Panc1 (cell line): ENCODE data around the gene RAET1E. TPM values are rescaled to one million over a fixed set of nuclear protein-coding genes. Genes with fewer than 3 reads are reported as not detected.

Source experiments
- ATAC-seq: fragments of 200-7000 bp; cut with Tn5 transposase; 2 replicates; pipeline ENCODE4 v1.9.1; 2020; ENCODE audit warnings: mild to moderate bottlenecking, moderate library complexity
- BruUV-seq: library from RNA; stranded (reverse); fragments of 400-500 nt; replicated peaks from 2 replicates; lab custom pipeline; 2021; lab: Mats Ljungman, UMichigan
- CTCF ChIA-PET: fragments of 300-600 bp; sonication (Branson Sonifier 250); formaldehyde crosslinking; loops from one replicate; lab custom pipeline; 2022; ENCODE audit warnings: antibody characterized with exemption; lab: Charles Lee
- POLR2A ChIA-PET: fragments of 300-600 bp; sonication (Branson Sonifier 250); formaldehyde crosslinking; loops from one replicate; lab custom pipeline; 2022; ENCODE audit warnings: antibody characterized with exemption; lab: Charles Lee
- DNase-seq: peaks from one replicate; pipeline ENCODE4 v3.0.0-alpha.2; 2010; ENCODE audit warnings: low read depth, low spot score
- H3K27ac ChIP-seq: 2 replicates; pipeline ENCODE4 v1.5.1; 2011; ENCODE audit warnings: mild to moderate bottlenecking, low read length, inconsistent platforms
- H3K27me3 ChIP-seq: fragments of 200-500 bp; sonication (Bioruptor generic); 2 replicates; pipeline ENCODE4 v1.6.0; 2014; ENCODE audit warnings: low read length, inconsistent platforms; ENCODE audit not compliant: control insufficient read depth, insufficient read depth
- H3K36me3 ChIP-seq: fragments of 200-500 bp; sonication (Bioruptor generic); 2 replicates; pipeline ENCODE4 v1.5.1; 2014; ENCODE audit warnings: inconsistent platforms, mild to moderate bottlenecking, low read length, moderate library complexity; ENCODE audit not compliant: control insufficient read depth, insufficient read depth
- H3K4me1 ChIP-seq: 2 replicates; pipeline ENCODE4 v1.5.1; 2011; ENCODE audit warnings: inconsistent platforms, mild to moderate bottlenecking, low read length, moderate library complexity; ENCODE audit not compliant: control insufficient read depth, insufficient read depth
- H3K4me3 ChIP-seq, 2 experiments: 2 replicates each; pipeline ENCODE4 v1.5.1; 2011 to 2012; ENCODE audit warnings: low read depth in 2 of 2, low read length in 2 of 2, mild to moderate bottlenecking in 2 of 2, inconsistent platforms in 1 of 2, moderate library complexity in 1 of 2
- H3K9me3 ChIP-seq: fragments of 200-500 bp; sonication (Bioruptor generic); 2 replicates; pipeline ENCODE4 v1.5.1; 2014; ENCODE audit warnings: low read depth, mild to moderate bottlenecking, inconsistent platforms, low read length, moderate library complexity; ENCODE audit not compliant: control insufficient read depth, insufficient read depth
- CTCF ChIP-seq: fragments of 450-650 bp; IDR thresholded peaks from 2 replicates; pipeline ENCODE4 v1.5.1; 2017; ENCODE audit warnings: mild to moderate bottlenecking
- POLR2AphosphoS5 ChIP-seq: IDR thresholded peaks from 2 replicates; pipeline ENCODE4 v1.6.1; 2012; ENCODE audit warnings: mild to moderate bottlenecking, low read depth, low read length, moderate library complexity
- REST ChIP-seq, 2 experiments: IDR thresholded peaks; 2 replicates each; pipeline ENCODE4 v1.6.1; 2011 to 2012; ENCODE audit warnings: low read depth in 2 of 2, control low read depth in 1 of 2, low read length in 1 of 2, mild to moderate bottlenecking in 1 of 2, moderate library complexity in 1 of 2; ENCODE audit not compliant: insufficient read depth in 1 of 2
- SIN3A ChIP-seq: IDR thresholded peaks from 2 replicates; pipeline ENCODE4 v1.6.1; 2012; ENCODE audit warnings: low read depth, mild to moderate bottlenecking, low read length, moderate library complexity, borderline replicate concordance; ENCODE audit not compliant: insufficient read depth
- TCF7L2 ChIP-seq: IDR thresholded peaks from 2 replicates; pipeline ENCODE4 v1.6.1; 2011; ENCODE audit warnings: mild to moderate bottlenecking, low read depth, low read length, inconsistent platforms
- in situ Hi-C: cut with HindIII; loops from 2 replicates; pipeline ENCODE4 v1.10.0; 2016; ENCODE audit warnings: low sequenced_read_pairs, low pct_unique_long_range_greater_than_20kb
- intact Hi-C: fragments of 100-400 bp; cut with micrococcal nuclease; formaldehyde crosslinking; loops from one replicate; pipeline ENCODE4 v1.10.0; 2022; ENCODE audit not compliant: unreplicated experiment
- total RNA-seq: library from RNA; stranded (reverse); gene quantifications from one replicate; pipeline ENCODE4 v1.2.1, GENCODE V29; 2021; ENCODE audit not compliant: unreplicated experiment

RAET1E gene
- total RNA-seq, 1 experiment from 2014 or later, result 1.8 TPM

GRCh38 chr6:149906405-149906804 lies 8.5 kb upstream of the RAET1E start:
- DNase-seq, result no peak
- Histone ChIP-seq H3K9me3 (peaks cover 6% of the 10 kb centered on the region; the same call in 1 of the 2 replicates), H3K36me3 (no peaks in the 10 kb centered on the region), H3K4me1 (no peaks in the 10 kb centered on the region), H3K27me3 (no peaks in the 10 kb centered on the region), H3K4me3 (no peak overlapping the region), H3K27ac (no peak overlapping the region)
- intact Hi-C loops (no loop called here), in situ Hi-C loops (no loop called here)
- BruUV-seq, result no TSS peak
- ChIA-PET POLR2A (interaction anchor here (0.6 kb wide), 1 partner anchor 16 kb away, joined by 4 read pairs; no protein-coding TSS in a partner anchor), CTCF (interaction anchor here (0.6 kb wide), 1 partner anchor 211 kb away, joined by 3 read pairs; no protein-coding TSS in a partner anchor)
- TF ChIP-seq TCF7L2 (no peak), POLR2AphosphoS5 (no peak), SIN3A (no peak), CTCF (no peak), REST (IDR thresholded peaks at IDR 0.05; ENCODE audit: insufficient read depth in 1 of 2, low read depth in 2 of 2, low read length in 1 of 2) (no peak)
- ATAC-seq, result no peak

GRCh38 chr6:149905911-149906371 lies 8.0 kb upstream of the RAET1E start:
- intact Hi-C loops (no loop called here), in situ Hi-C loops (no loop called here)
- no peak for ATAC-seq
- TF ChIP-seq POLR2AphosphoS5 (no peak), SIN3A (no peak), CTCF (no peak), REST (IDR thresholded peaks at IDR 0.05; ENCODE audit: insufficient read depth in 1 of 2, low read depth in 2 of 2, low read length in 1 of 2) (no peak), TCF7L2 (no peak)
- BruUV-seq, result no TSS peak
- ChIA-PET CTCF (interaction anchor here (0.6 kb wide), 1 partner anchor 210 kb away, joined by 3 read pairs; no protein-coding TSS in a partner anchor), POLR2A (interaction anchor here (0.6 kb wide), 1 partner anchor 15 kb away, joined by 4 read pairs; no protein-coding TSS in a partner anchor)
- Histone ChIP-seq H3K4me1 (no peaks in the 10 kb centered on the region), H3K27ac (no peak overlapping the region), H3K27me3 (no peaks in the 10 kb centered on the region), H3K36me3 (no peaks in the 10 kb centered on the region), H3K9me3 (peaks cover 6% of the 10 kb centered on the region; the same call in 1 of the 2 replicates), H3K4me3 (no peak overlapping the region)
- no peak for DNase-seq
